GM23248 (cell line): ENCODE data around the gene ZNRD2.

Experiments
- EZH2 ChIP-seq: fragments of 200-600 bp; sonication (generic); IDR thresholded peaks from 2 replicates; pipeline ENCODE4 v1.6.1; 2018; ENCODE audit warnings: antibody characterized with exemption, mild to moderate bottlenecking; ENCODE audit not compliant: insufficient read depth, poor library complexity, severe bottlenecking
- EZH2phosphoT487 ChIP-seq: fragments of 200-600 bp; sonication (generic); IDR thresholded peaks from 2 replicates; pipeline ENCODE4 v1.6.1; 2018; ENCODE audit warnings: antibody characterized with exemption, moderate library complexity, mild to moderate bottlenecking, low read depth; ENCODE audit not compliant: insufficient read depth

DNA sequence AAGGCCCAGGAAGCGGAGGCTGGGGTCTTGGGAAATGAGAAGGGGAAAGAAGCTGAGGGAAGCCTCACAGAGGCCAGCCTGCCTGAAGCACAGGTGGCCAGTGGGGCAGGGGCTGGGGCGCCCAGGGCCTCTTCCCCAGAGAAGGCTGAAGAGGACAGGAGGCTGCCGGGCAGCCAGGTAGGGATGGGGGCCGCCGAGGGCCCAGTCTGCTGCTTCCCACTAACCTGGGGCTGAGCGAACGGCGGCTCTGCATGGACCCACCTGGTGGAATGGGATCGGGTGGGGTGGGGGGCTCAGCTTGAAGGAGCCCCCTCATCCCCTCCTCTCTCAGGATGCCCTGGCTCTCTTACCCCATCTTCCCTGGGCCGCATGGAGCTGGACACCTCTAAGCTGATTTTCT, 13.3 kb downstream of the ZNRD2 start:
- no peak for TF ChIP-seq EZH2
- TF ChIP-seq EZH2phosphoT487: no peak
